HG03442 (cell line): Measurements from ENCODE around the gene HS2ST1.
"Not testable (repeated sequence)": the region's sequence is repeated elsewhere in the genome, so short reads cannot be mapped to it uniquely, and the experiment has no call there.

ENCODE experiments used
- ATAC-seq: cut with Tn5 transposase; IDR thresholded peaks from one replicate; pipeline ENCODE4 v1.9.1; 2021; ENCODE audit warnings: mild to moderate bottlenecking, moderate library complexity; ENCODE audit not compliant: unreplicated experiment

HS2ST1 gene

GRCh38 chr1:87004857-87005256 is 90.4 kb downstream of the HS2ST1 start:
- ATAC-seq, result no peak

GRCh38 chr1:87007323-87007722 is 92.9 kb downstream of the HS2ST1 start:
- no peak for ATAC-seq

- not testable (repeated sequence) for ATAC-seq
These were observed 99.0 kb downstream of the HS2ST1 start for GRCh38 chr1:87013385-87013784.

- no peak for ATAC-seq
These were observed 103.7 kb downstream of the HS2ST1 start for GRCh38 chr1:87017998-87018672.

GRCh38 chr1:87023326-87023725 is 108.9 kb downstream of the HS2ST1 start:
- ATAC-seq, result no peak

GRCh38 chr1:87024936-87025540 is 110.6 kb downstream of the HS2ST1 start:
- peak; percentile 68 for ATAC-seq

GRCh38 chr1:87027561-87027960 is 113.1 kb downstream of the HS2ST1 start:
- ATAC-seq, result not testable (repeated sequence)

GRCh38 chr1:87028576-87028975 is 114.1 kb downstream of the HS2ST1 start:
- ATAC-seq, result no peak

- peak; percentile 83 for ATAC-seq
These were observed 116.6 kb downstream of the HS2ST1 start for GRCh38 chr1:87030740-87031690.

GRCh38 chr1:87034351-87034750 is 119.9 kb downstream of the HS2ST1 start:
- ATAC-seq, result no peak

GRCh38 chr1:87039096-87039495 is 124.7 kb downstream of the HS2ST1 start:
- no peak for ATAC-seq

GRCh38 chr1:87042111-87042811 is 127.8 kb downstream of the HS2ST1 start:
- no peak for ATAC-seq

GRCh38 chr1:87044424-87044823 is 130.0 kb downstream of the HS2ST1 start:
- peak; percentile 33 for ATAC-seq

- peak; percentile 45 for ATAC-seq
These were observed 130.4 kb downstream of the HS2ST1 start for GRCh38 chr1:87044840-87045239.

GRCh38 chr1:87045761-87046304 is 131.4 kb downstream of the HS2ST1 start:
- peak; percentile 52 for ATAC-seq

GRCh38 chr1:87046951-87047350 is 132.5 kb downstream of the HS2ST1 start:
- ATAC-seq, result no peak

GRCh38 chr1:87048237-87048636 is 133.8 kb downstream of the HS2ST1 start:
- no peak for ATAC-seq

- ATAC-seq, result no peak
These were observed 137.5 kb downstream of the HS2ST1 start for GRCh38 chr1:87051965-87052364.

GRCh38 chr1:87052400-87052799 is 138.0 kb downstream of the HS2ST1 start:
- no peak for ATAC-seq

- ATAC-seq, result no peak
These were observed 138.5 kb downstream of the HS2ST1 start for GRCh38 chr1:87052961-87053360.

- ATAC-seq, result no peak
These were observed 139.0 kb downstream of the HS2ST1 start for GRCh38 chr1:87053446-87053845.
